NCI-H187 (cell line): ENCODE results near the gene SLC19A3.
"Not testable (repeated sequence)": the region's sequence is repeated elsewhere in the genome, so short reads cannot be mapped to it uniquely, and the experiment has no call there.

Source experiments
- DNase-seq, 2 experiments: peaks; one replicate each; lab custom pipeline; 2025; lab: John Stamatoyannopoulos, UW

SLC19A3 gene

GRCh38 chr2:227703280-227703732 lies 14.5 kb downstream of the SLC19A3 start:
- no peak for DNase-seq

- no peak for DNase-seq
These were observed 16.3 kb downstream of the SLC19A3 start for GRCh38 chr2:227701556-227701955.

GRCh38 chr2:227696990-227697679 lies 20.7 kb downstream of the SLC19A3 start:
- DNase-seq = no peak

- DNase-seq = no peak
These were observed 30.6 kb downstream of the SLC19A3 start for GRCh38 chr2:227687189-227687588.

- no peak for DNase-seq
These were observed 33.6 kb downstream of the SLC19A3 start for GRCh38 chr2:227684258-227684657.

- no peak for DNase-seq
These were observed 39.9 kb downstream of the SLC19A3 start for GRCh38 chr2:227677928-227678327.

GRCh38 chr2:227674485-227674884 lies 43.3 kb downstream of the SLC19A3 start:
- DNase-seq = no peak

GRCh38 chr2:227673620-227674019 lies 44.2 kb downstream of the SLC19A3 start:
- DNase-seq = not testable (repeated sequence)

GRCh38 chr2:227671170-227671905 lies 46.5 kb downstream of the SLC19A3 start:
- DNase-seq = no peak

- DNase-seq = not testable (repeated sequence)
These were observed 51.1 kb downstream of the SLC19A3 start, which contains the start of gene SCYGR5 for GRCh38 chr2:227666631-227667170. Gene SCYGR5 (plus strand): TSS chr2:227666804. CDS start chr2:227666804, 0 bp downstream.

GRCh38 chr2:227665189-227665940 lies 52.5 kb downstream of the SLC19A3 start:
- no peak for DNase-seq

- DNase-seq = no peak
These were observed 56.0 kb downstream of the SLC19A3 start for GRCh38 chr2:227661827-227662226.

- DNase-seq = no peak
These were observed 56.7 kb downstream of the SLC19A3 start for GRCh38 chr2:227661025-227661649.

- DNase-seq = no peak
These were observed 60.5 kb downstream of the SLC19A3 start for GRCh38 chr2:227657199-227657845.

GRCh38 chr2:227655454-227655853 lies 62.4 kb downstream of the SLC19A3 start:
- no peak for DNase-seq

- no peak for DNase-seq
These were observed 63.4 kb downstream of the SLC19A3 start for GRCh38 chr2:227654426-227654825.

GRCh38 chr2:227653419-227653818 lies 64.4 kb downstream of the SLC19A3 start:
- no peak for DNase-seq

- no peak for DNase-seq
These were observed 73.8 kb downstream of the SLC19A3 start for GRCh38 chr2:227643990-227644551.

- no peak for DNase-seq
These were observed 75.2 kb downstream of the SLC19A3 start for GRCh38 chr2:227642656-227643055.

- no peak for DNase-seq
These were observed 83.6 kb downstream of the SLC19A3 start for GRCh38 chr2:227634201-227634600.
